ENCODE measurements around the gene PLCB1. TPM values are rescaled to one million over a fixed set of nuclear protein-coding genes. Genes with fewer than 3 reads are reported as not detected.
"Not testable (repeated sequence)": the region's sequence is repeated elsewhere in the genome, so short reads cannot be mapped to it uniquely, and the experiment has no call there.

PLCB1 gene
- total RNA-seq, 6 experiments from 2014 or later, result 17.2 to 25.7 (median 23.1) TPM

GRCh38 chr20:8829256-8829655, 697.2 kb downstream of the PLCB1 start:
- DNase-seq, result no peak
- Mint-ChIP-seq H3K27me3 (ENCODE audit: insufficient read depth) (peaks cover 1% of the 10 kb centered on the region; the same call in 1 of the 2 replicates), H3K27ac (no peak overlapping the region), H3K4me1 (ENCODE audit: low read depth) (peaks cover 5% of the 10 kb centered on the region; the same call in 1 of the 2 replicates), H3K4me3 (no peak overlapping the region), H3K36me3 (ENCODE audit: low read depth) (peaks cover 14% of the 10 kb centered on the region), H3K9me3 (peaks cover 6% of the 10 kb centered on the region; the same call in 1 of the 2 replicates)
- TF ChIP-seq CTCF (IDR thresholded peaks at IDR 0.05), result peak; percentile 67

GRCh38 chr20:8834294-8834693, 702.2 kb downstream of the PLCB1 start:
- DNase-seq; H3K36me3 Mint-ChIP-seq (ENCODE audit: low read depth); H3K9me3 Mint-ChIP-seq; H3K4me3 Mint-ChIP-seq; H3K27ac Mint-ChIP-seq; H3K27me3 Mint-ChIP-seq (ENCODE audit: insufficient read depth): not testable (repeated sequence)
- peaks cover 19% of the 10 kb centered on the region for H3K4me1 Mint-ChIP-seq (ENCODE audit: low read depth)

- TF ChIP-seq CTCF (IDR thresholded peaks at IDR 0.05), result no peak
- Mint-ChIP-seq H3K27me3 (ENCODE audit: insufficient read depth) (no peaks in the 10 kb centered on the region; the same call in 1 of the 2 replicates), H3K27ac (no peak overlapping the region), H3K4me1 (ENCODE audit: low read depth) (peaks cover 19% of the 10 kb centered on the region), H3K4me3 (no peak overlapping the region), H3K9me3 (no peaks in the 10 kb centered on the region), H3K36me3 (ENCODE audit: low read depth) (peaks cover 6% of the 10 kb centered on the region; the same call in 1 of the 2 replicates)
- DNase-seq, result no peak
Measured at GRCh38 chr20:8834851-8835250, 702.8 kb downstream of the PLCB1 start.

GRCh38 chr20:8837396-8837795, 705.3 kb downstream of the PLCB1 start:
- Mint-ChIP-seq H3K36me3 (ENCODE audit: low read depth) (peaks cover 6% of the 10 kb centered on the region; the same call in 1 of the 2 replicates), H3K4me3 (no peak overlapping the region), H3K9me3 (no peaks in the 10 kb centered on the region), H3K27ac (peak overlapping the region; percentile 77), H3K4me1 (ENCODE audit: low read depth) (peaks cover 19% of the 10 kb centered on the region), H3K27me3 (ENCODE audit: insufficient read depth) (no peaks in the 10 kb centered on the region; the same call in 1 of the 2 replicates)
- peak; percentile 78 for DNase-seq
- no peak for TF ChIP-seq CTCF (IDR thresholded peaks at IDR 0.05)

- peaks cover 4% of the 10 kb centered on the region for H3K4me1 Mint-ChIP-seq (ENCODE audit: low read depth)
- H3K36me3 Mint-ChIP-seq (ENCODE audit: low read depth), result no peaks in the 10 kb centered on the region
- H3K27me3 Mint-ChIP-seq (ENCODE audit: insufficient read depth), result no peaks in the 10 kb centered on the region
- no peaks in the 10 kb centered on the region for H3K9me3 Mint-ChIP-seq
- no peak overlapping the region for H3K27ac Mint-ChIP-seq
- no peak for DNase-seq
- no peak for TF ChIP-seq CTCF (IDR thresholded peaks at IDR 0.05)
- H3K4me3 Mint-ChIP-seq, result no peak overlapping the region
Measured at GRCh38 chr20:8842525-8842924, 710.5 kb downstream of the PLCB1 start.

- Mint-ChIP-seq H3K9me3 (no peaks in the 10 kb centered on the region), H3K27ac (no peak overlapping the region), H3K4me3 (no peak overlapping the region), H3K27me3 (ENCODE audit: insufficient read depth) (no peaks in the 10 kb centered on the region), H3K4me1 (ENCODE audit: low read depth) (no peaks in the 10 kb centered on the region), H3K36me3 (ENCODE audit: low read depth) (no peaks in the 10 kb centered on the region)
- TF ChIP-seq CTCF (IDR thresholded peaks at IDR 0.05), result no peak
- DNase-seq, result no peak
Measured at GRCh38 chr20:8844179-8844578, 712.1 kb downstream of the PLCB1 start.

Data from HFFc6 (cell line).